ENCODE data around the gene MAN1A2. TPM values are rescaled to one million over a fixed set of nuclear protein-coding genes. Genes with fewer than 3 reads are reported as not detected.

MAN1A2 gene
- total RNA-seq, 1 donor from 2014 or later, result 43.5 TPM

GRCh38 chr1:117573386-117574023 is 206.3 kb downstream of the MAN1A2 start:
- no peak for FAIRE-seq
- no peak overlapping the region for H3K4me3 Mint-ChIP-seq (ENCODE audit: unreplicated experiment)
- DNase-seq (ENCODE audit: low read depth), result no peak
- no peak overlapping the region for H3K27ac Mint-ChIP-seq (ENCODE audit: unreplicated experiment)
- no peaks in the 10 kb centered on the region for H3K9me3 Mint-ChIP-seq (ENCODE audit: unreplicated experiment)
- Histone ChIP-seq H3K27ac (ENCODE audit: low read depth, low read length) (no peak overlapping the region), H3K4me2 (ENCODE audit: low read length) (no peak overlapping the region), H4K20me1 (ENCODE audit: insufficient read depth, low read length) (no peaks in the 10 kb centered on the region), H3K9me3 (ENCODE audit: insufficient read depth, low read depth, low read length) (no peaks in the 10 kb centered on the region), H3K36me3 (ENCODE audit: insufficient read depth, low read length) (no peaks in the 10 kb centered on the region), H3K27me3 (ENCODE audit: insufficient read depth, low read length) (no peaks in the 10 kb centered on the region), H3K4me3 (ENCODE audit: insufficient read depth, low read depth, low read length) (no peak overlapping the region), H3K79me2 (ENCODE audit: insufficient read depth, low read length) (no peaks in the 10 kb centered on the region), H3K4me1 (ENCODE audit: insufficient read depth, low read length) (no peaks in the 10 kb centered on the region), H2AFZ (ENCODE audit: low read depth, low read length) (no peak overlapping the region), H3K9ac (ENCODE audit: low read length) (no peak overlapping the region)
- H3K27me3 Mint-ChIP-seq (ENCODE audit: low read depth, unreplicated experiment), result peaks cover 9% of the 10 kb centered on the region
- no peaks in the 10 kb centered on the region for H3K36me3 Mint-ChIP-seq (ENCODE audit: low read depth, unreplicated experiment)
- no peaks in the 10 kb centered on the region for H3K4me1 Mint-ChIP-seq (ENCODE audit: low read depth, unreplicated experiment)
- TF ChIP-seq CTCF (IDR thresholded peaks at IDR 0.05; ENCODE audit: insufficient read depth, low read depth, low read length), result no peak
- TF ChIP-seq EZH2 (IDR thresholded peaks at IDR 0.05; ENCODE audit: insufficient read depth, low read length), result no peak

DNA sequence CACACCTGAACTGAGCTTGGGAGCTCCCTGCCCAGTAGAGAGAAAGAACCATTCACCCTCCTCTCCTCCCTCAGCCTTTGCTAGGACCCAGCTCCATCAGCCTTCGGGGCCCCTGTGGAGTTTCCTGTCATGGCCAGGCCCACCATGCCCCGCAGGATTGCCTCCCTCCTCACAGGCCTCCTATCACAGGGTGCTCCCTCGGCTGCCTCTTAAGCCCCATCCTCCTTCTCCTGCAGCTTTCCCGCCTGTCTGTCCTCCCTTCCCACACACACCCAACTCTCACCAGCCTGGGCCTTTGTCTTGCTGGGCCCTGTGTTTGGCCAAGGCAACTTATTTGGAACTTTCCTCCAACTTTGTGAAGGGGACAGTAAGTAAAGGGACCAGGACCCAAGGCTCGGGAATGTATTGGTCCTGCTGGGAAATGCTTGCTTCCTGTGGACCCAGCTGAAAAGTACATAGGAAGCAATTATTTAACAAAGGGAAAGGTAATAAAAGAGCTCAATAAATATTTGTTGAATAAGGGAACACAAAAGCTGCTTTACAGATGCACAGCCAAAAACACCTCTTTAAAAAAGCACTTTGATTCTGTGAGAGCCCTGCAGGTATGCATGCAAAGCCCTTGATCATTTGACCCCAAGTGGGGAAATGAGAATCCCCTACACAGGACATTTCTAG is 207.0 kb downstream of the MAN1A2 start:
- Histone ChIP-seq H3K4me3 (ENCODE audit: insufficient read depth, low read depth, low read length) (no peak overlapping the region), H3K27me3 (ENCODE audit: insufficient read depth, low read length) (no peaks in the 10 kb centered on the region), H3K4me1 (ENCODE audit: insufficient read depth, low read length) (no peaks in the 10 kb centered on the region), H4K20me1 (ENCODE audit: insufficient read depth, low read length) (no peaks in the 10 kb centered on the region), H3K9me3 (ENCODE audit: insufficient read depth, low read depth, low read length) (no peaks in the 10 kb centered on the region), H3K79me2 (ENCODE audit: insufficient read depth, low read length) (no peaks in the 10 kb centered on the region), H3K36me3 (ENCODE audit: insufficient read depth, low read length) (no peaks in the 10 kb centered on the region), H2AFZ (ENCODE audit: low read depth, low read length) (no peak overlapping the region), H3K27ac (ENCODE audit: low read depth, low read length) (no peak overlapping the region), H3K4me2 (ENCODE audit: low read length) (no peak overlapping the region), H3K9ac (ENCODE audit: low read length) (no peak overlapping the region)
- Mint-ChIP-seq H3K27ac (ENCODE audit: unreplicated experiment) (no peak overlapping the region), H3K36me3 (ENCODE audit: low read depth, unreplicated experiment) (no peaks in the 10 kb centered on the region), H3K27me3 (ENCODE audit: low read depth, unreplicated experiment) (peaks cover 6% of the 10 kb centered on the region), H3K4me1 (ENCODE audit: low read depth, unreplicated experiment) (no peaks in the 10 kb centered on the region), H3K9me3 (ENCODE audit: unreplicated experiment) (no peaks in the 10 kb centered on the region), H3K4me3 (ENCODE audit: unreplicated experiment) (no peak overlapping the region)
- no peak for TF ChIP-seq CTCF (IDR thresholded peaks at IDR 0.05; ENCODE audit: insufficient read depth, low read depth, low read length)
- TF ChIP-seq EZH2 (IDR thresholded peaks at IDR 0.05; ENCODE audit: insufficient read depth, low read length), result no peak
- FAIRE-seq (no peak), DNase-seq (ENCODE audit: low read depth) (no peak)
